B cell (primary cell): ENCODE results near the gene PKIG. TPM values are rescaled to one million over a fixed set of nuclear protein-coding genes. Genes with fewer than 3 reads are reported as not detected.

Experiments used
- ATAC-seq: fragments of 200-7000 bp; cut with Tn5 transposase; one replicate; pipeline ENCODE4 v1.10.0; 2021; ENCODE audit warnings: low read depth, mild to moderate bottlenecking, moderate number of reproducible peaks, moderate library complexity
- CTCF ChIA-PET: fragments of 350-600 bp; sonication (Branson Sonifier 250); formaldehyde crosslinking; loops from one replicate; lab custom pipeline; 2021; ENCODE audit warnings: antibody characterized with exemption, inconsistent platforms; lab: Charles Lee
- POLR2A ChIA-PET: fragments of 350-600 bp; sonication (Branson Sonifier 250); formaldehyde crosslinking; loops from one replicate; lab custom pipeline; 2021; ENCODE audit warnings: antibody characterized with exemption; lab: Charles Lee
- DNase-seq: peaks from one replicate; pipeline ENCODE4 v3.0.0; 2013
- H2AFZ ChIP-seq: 2 replicates; pipeline ENCODE4 v1.6.1; 2012; ENCODE audit warnings: mild to moderate bottlenecking, low read depth, low read length; ENCODE audit not compliant: insufficient read depth, poor library complexity, severe bottlenecking
- H3K27ac ChIP-seq, 2 donors: 1 replicate in 1 of 2; 2 replicates in 1 of 2; pipeline ENCODE4 v1.5.1; 2012 to 2013; ENCODE audit warnings: low read length in 2 of 2, mild to moderate bottlenecking in 2 of 2, moderate library complexity in 1 of 2
- H3K27me3 ChIP-seq, 4 experiments: fragments of 200-600 bp in 1 of 4; sonication (generic) in 1 of 4; replicated peaks in 1 of 4; 1 replicate in 2 of 4; 2 replicates in 2 of 4; pipeline versions ENCODE4 v1.6.1 to v1.7.0; 2013 to 2016; ENCODE audit warnings: low read length in 3 of 4, mild to moderate bottlenecking in 2 of 4, mixed read lengths in 1 of 4, moderate library complexity in 1 of 4; ENCODE audit not compliant: insufficient read depth in 4 of 4, control insufficient read depth in 3 of 4; ENCODE audit errors: control extremely low read depth in 1 of 4
- H3K36me3 ChIP-seq, 2 experiments: replicated peaks in 1 of 2; 1 replicate in 1 of 2; 2 replicates in 1 of 2; pipeline versions ENCODE4 v1.6.1 to v1.7.1; 2013; ENCODE audit warnings: low read length in 1 of 2; ENCODE audit not compliant: insufficient read depth in 2 of 2, control insufficient read depth in 1 of 2; ENCODE audit errors: control extremely low read depth in 1 of 2, extremely low read depth in 1 of 2
- H3K4me1 ChIP-seq, 2 donors: fragments of 200-600 bp in 1 of 2; sonication (generic) in 1 of 2; 1 replicate in 1 of 2; 2 replicates in 1 of 2; pipeline versions ENCODE4 v1.5.1 to v1.6.1; 2013 to 2017; ENCODE audit warnings: low read length in 2 of 2; ENCODE audit not compliant: control insufficient read depth in 2 of 2, insufficient read depth in 2 of 2
- H3K4me2 ChIP-seq: replicated peaks from 2 replicates; pipeline ENCODE3; 2012; ENCODE audit warnings: mild to moderate bottlenecking, low read depth, low read length; ENCODE audit not compliant: poor library complexity, severe bottlenecking
- H3K4me3 ChIP-seq, 5 experiments: fragments of 200-600 bp in 1 of 5; sonication (generic) in 1 of 5; 1 replicate in 3 of 5; 2 replicates in 2 of 5; pipeline versions ENCODE4 v1.5.1 to v1.7.0; 2011 to 2016; ENCODE audit warnings: low read length in 4 of 5, mild to moderate bottlenecking in 4 of 5, low read depth in 2 of 5, control low read depth in 1 of 5, moderate library complexity in 1 of 5; ENCODE audit not compliant: insufficient read depth in 1 of 5; ENCODE audit errors: control extremely low read depth in 1 of 5, extremely low read depth in 1 of 5
- H3K79me2 ChIP-seq: fragments of 200-600 bp; sonication (generic); one replicate; pipeline ENCODE4 v1.6.0; 2016; ENCODE audit warnings: low read length; ENCODE audit not compliant: control insufficient read depth, insufficient read depth
- H3K9ac ChIP-seq: fragments of 200-600 bp; sonication (generic); 2 replicates; pipeline ENCODE4 v1.6.1; 2017; ENCODE audit warnings: mild to moderate bottlenecking, low read length, moderate library complexity
- H3K9me3 ChIP-seq, 3 donors: one replicate each; pipeline versions ENCODE4 v1.6.1 to v1.7.1; 2013; ENCODE audit warnings: low read length in 2 of 3; ENCODE audit not compliant: control insufficient read depth in 2 of 3, insufficient read depth in 1 of 3; ENCODE audit errors: control extremely low read depth in 1 of 3
- H4K20me1 ChIP-seq: 2 replicates; pipeline ENCODE4 v1.6.0; 2012; ENCODE audit warnings: mild to moderate bottlenecking, low read length; ENCODE audit not compliant: insufficient read depth, control insufficient read depth, poor library complexity, severe bottlenecking
- H3K27ac Mint-ChIP-seq: one replicate; pipeline ENCODE4 v1.8.0; 2021; ENCODE audit warnings: mixed read lengths
- H3K27me3 Mint-ChIP-seq: one replicate; pipeline ENCODE4 v1.8.0; 2021; ENCODE audit warnings: mixed read lengths
- H3K4me1 Mint-ChIP-seq: one replicate; pipeline ENCODE4 v1.8.0; 2021; ENCODE audit warnings: mixed read lengths
- H3K4me3 Mint-ChIP-seq: one replicate; pipeline ENCODE4 v1.8.0; 2021; ENCODE audit warnings: mixed read lengths
- H3K9me3 Mint-ChIP-seq: one replicate; pipeline ENCODE4 v1.8.0; 2022; ENCODE audit warnings: mixed read lengths; ENCODE audit not compliant: insufficient read depth
- EZH2 ChIP-seq: IDR thresholded peaks from 2 replicates; pipeline ENCODE4 v1.6.1; 2012; ENCODE audit warnings: borderline replicate concordance, low read depth, mild to moderate bottlenecking, moderate library complexity, low read length; ENCODE audit not compliant: insufficient read depth, poor library complexity, severe bottlenecking
- WGBS: methylation state at CpG from one replicate; pipeline ENCODE4 v1.1.5; 2013; ENCODE audit warnings: missing lambda C conversion rate; ENCODE audit not compliant: insufficient coverage; 5-methylcytosine and 5-hydroxymethylcytosine counted together
- intact Hi-C: fragments of 100-400 bp; cut with micrococcal nuclease; formaldehyde crosslinking; loops from one replicate; pipeline ENCODE4 v1.10.0; 2022
- polyA plus RNA-seq: library from polyadenylated mRNA; depleted of rRNA; stranded (reverse); fragments of >200 nt; gene quantifications from 2 replicates; pipeline ENCODE4 v1.2.3, GENCODE V29; 2012
- total RNA-seq, 2 donors: library from RNA; stranded (reverse); fragments of 120-200 nt in 1 of 2; gene quantifications; 1 replicate in 1 of 2; 2 replicates in 1 of 2; pipeline versions ENCODE4 v1.2.3 to v1.2.4, GENCODE V29; 2013 to 2022
- TF ChIP-seq, protein P1 (sequence below): fragments of 200-600 bp; IDR thresholded peaks from one replicate; pipeline ENCODE4 v1.8.0; 2022; ENCODE audit warnings: antibody characterized with exemption, mild to moderate bottlenecking

Gene PKIG
- total and polyA plus RNA-seq, 2 donors (not counting 1 experiment from before 2014, with no cell fraction given) = 128 to 168 TPM

DNA sequence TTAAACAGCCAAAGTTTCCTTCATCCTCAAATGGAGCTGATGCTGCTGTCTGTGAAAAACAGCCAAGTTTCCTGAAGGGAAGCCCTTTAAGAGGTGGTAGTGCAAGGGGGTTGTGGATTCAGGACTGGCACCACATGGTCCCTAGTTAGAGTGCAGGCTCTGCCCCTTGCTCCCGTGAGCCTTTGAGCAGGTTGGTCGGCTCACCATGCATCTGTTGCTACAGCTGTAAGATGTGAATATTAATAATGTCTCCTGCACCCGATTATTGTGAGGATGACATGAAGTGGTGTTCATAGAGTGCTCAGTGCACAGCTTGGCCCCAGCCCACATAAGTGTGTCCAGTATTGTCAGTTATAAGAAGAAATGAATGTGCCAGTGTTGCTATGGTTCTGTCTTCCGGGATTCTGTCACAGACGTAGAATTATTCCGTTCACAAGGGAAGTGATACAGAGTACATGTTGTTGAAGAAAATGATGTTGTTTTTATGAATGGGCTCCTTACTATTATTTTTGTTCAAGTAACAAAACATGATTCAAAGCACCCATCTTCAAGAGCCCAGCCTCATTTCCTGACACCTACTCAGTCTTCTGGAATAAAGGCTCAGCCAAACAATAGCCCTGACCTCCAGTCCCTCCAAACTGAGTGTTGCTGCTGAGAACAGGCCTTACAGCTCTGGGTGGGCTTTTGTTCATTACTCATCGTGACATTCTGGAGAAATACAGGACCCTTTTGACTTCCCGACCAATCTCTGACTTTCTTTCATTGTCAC, 2.9 kb upstream of the PKIG start:
- peak overlapping the region; percentile 74 for H3K4me2 ChIP-seq
- H3K4me1 Mint-ChIP-seq = peaks cover 70% of the 10 kb centered on the region
- peak overlapping the region; percentile 92 for H3K4me3 Mint-ChIP-seq
- peak overlapping the region; percentile 32 for H3K9ac ChIP-seq
- no peaks in the 10 kb centered on the region for H3K9me3 ChIP-seq
- peak overlapping the region; percentile 85 to 89 for H3K27ac ChIP-seq
- no peaks in the 10 kb centered on the region for H3K27me3 Mint-ChIP-seq
- ChIA-PET POLR2A (interaction anchor here (1.0 to 4.4 kb wide), 2 partner anchors 7 to 24 kb away, joined by 3 to 29 read pairs; no protein-coding TSS in a partner anchor), CTCF (interaction anchor here (0.7 to 24.0 kb wide), 6 partner anchors 12 to 784 kb away, joined by 3 to 772 read pairs (median 4); no protein-coding TSS in a partner anchor)
- H2AFZ ChIP-seq = peak overlapping the region; percentile 73
- peak overlapping the region; percentile 91 for H3K27ac Mint-ChIP-seq
- ATAC-seq (peak; percentile 35), DNase-seq (peak; percentile 38)
- H3K9me3 Mint-ChIP-seq = no peaks in the 10 kb centered on the region
- H3K27me3 ChIP-seq = no peaks in the 10 kb centered on the region
- peaks cover 79% of the 10 kb centered on the region for H3K79me2 ChIP-seq
- H4K20me1 ChIP-seq = no peaks in the 10 kb centered on the region
- intact Hi-C loops = loop anchor here (5.0 to 10.0 kb wide), 4 partner anchors 47 to 385 kb away; partner anchors contain the start of genes OSER1, STK4 and TOMM34
- no peak for TF ChIP-seq EZH2
- TF ChIP-seq, protein P1, sequence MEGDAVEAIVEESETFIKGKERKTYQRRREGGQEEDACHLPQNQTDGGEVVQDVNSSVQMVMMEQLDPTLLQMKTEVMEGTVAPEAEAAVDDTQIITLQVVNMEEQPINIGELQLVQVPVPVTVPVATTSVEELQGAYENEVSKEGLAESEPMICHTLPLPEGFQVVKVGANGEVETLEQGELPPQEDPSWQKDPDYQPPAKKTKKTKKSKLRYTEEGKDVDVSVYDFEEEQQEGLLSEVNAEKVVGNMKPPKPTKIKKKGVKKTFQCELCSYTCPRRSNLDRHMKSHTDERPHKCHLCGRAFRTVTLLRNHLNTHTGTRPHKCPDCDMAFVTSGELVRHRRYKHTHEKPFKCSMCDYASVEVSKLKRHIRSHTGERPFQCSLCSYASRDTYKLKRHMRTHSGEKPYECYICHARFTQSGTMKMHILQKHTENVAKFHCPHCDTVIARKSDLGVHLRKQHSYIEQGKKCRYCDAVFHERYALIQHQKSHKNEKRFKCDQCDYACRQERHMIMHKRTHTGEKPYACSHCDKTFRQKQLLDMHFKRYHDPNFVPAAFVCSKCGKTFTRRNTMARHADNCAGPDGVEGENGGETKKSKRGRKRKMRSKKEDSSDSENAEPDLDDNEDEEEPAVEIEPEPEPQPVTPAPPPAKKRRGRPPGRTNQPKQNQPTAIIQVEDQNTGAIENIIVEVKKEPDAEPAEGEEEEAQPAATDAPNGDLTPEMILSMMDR = no peak
- peak overlapping the region in 1 of 5 experiments; percentile 28 for H3K4me3 ChIP-seq
- H3K36me3 ChIP-seq = no peaks in the 10 kb centered on the region
- H3K4me1 ChIP-seq = peaks cover 54 to 66% of the 10 kb centered on the region in 2 donors
- 44% methylated on average over 3 of the region's 8 CpGs for WGBS
